NCI-H526 (cell line): ENCODE measurements around the gene FAM81B.
"Not testable (repeated sequence)": the region's sequence is repeated elsewhere in the genome, so short reads cannot be mapped to it uniquely, and the experiment has no call there.

ENCODE experiments used
- DNase-seq, 2 experiments: peaks; one replicate each; lab custom pipeline; 2025; lab: John Stamatoyannopoulos, UW

The FAM81B gene, protein sequence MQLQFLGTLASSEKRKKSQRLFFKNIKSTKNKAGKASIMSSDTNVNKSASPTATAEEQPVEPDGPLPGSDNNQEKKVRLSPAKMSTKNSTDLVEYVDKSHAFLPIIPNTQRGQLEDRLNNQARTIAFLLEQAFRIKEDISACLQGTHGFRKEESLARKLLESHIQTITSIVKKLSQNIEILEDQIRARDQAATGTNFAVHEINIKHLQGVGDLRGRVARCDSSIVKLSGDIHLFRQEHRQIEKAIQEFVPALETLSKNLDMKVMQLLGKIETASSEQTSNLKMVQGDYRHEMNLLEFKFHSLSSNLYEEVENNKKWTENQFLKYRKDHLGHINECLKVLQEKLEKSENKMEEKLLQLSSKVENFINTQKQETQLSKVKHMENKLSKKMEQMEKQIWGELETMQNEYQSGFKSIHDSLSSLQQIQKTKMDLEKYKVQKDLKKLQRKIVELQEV

DNA sequence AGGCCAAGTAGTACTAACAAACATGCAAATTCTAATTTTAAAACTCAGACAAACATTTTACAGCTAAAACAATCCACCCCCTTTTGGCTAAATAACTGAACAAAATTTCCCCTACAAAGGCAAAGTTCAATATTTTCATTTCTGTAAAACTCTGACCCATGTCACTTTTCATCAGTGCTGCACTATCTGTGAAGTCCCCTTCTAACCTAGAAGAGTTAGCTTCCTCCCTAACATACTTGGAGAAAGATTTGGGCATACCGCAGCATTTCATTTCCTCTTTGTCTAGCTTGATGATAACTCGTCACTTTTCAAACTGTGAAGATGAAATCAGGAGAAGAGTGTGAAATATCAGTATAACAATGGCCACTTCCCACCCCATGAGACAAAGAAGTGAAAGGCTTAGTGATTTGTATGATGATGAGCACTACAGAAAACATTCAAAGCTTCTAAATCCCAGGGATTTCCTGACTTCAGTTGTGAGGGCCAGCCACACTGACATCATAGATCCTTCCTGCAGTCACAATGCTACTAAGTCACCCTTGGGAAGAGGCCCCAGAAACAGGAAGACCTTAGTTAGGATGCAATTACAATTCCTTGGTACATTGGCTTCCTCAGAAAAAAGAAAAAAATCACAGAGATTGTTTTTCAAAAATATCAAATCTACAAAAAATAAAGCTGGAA lies at the start of gene FAM81B:
Gene FAM81B, plus strand, starts transcription at position 555 of the 681 bp plus-strand sequence. Its CDS starts 24 bp downstream, at position 579.
- DNase-seq = no peak

DNA sequence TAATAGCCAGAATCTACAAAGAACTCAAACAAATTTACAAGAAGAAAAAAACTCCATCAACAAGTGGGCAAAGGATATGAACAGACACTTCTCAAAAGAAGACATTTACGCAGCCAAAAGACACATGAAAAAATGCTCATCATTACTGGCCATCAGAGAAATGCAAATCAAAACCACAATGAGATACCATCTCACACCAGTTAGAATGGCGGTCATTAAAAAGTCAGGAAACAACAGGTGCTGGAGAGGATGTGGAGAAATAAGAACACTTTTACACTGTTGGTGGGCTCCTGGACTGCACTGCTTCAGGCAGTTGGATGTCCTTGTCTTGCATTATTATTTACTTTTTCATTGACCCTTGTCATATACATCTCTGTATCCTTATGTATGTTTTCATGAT lies 49.7 kb upstream of the FAM81B start:
- DNase-seq = not testable (repeated sequence)

DNA sequence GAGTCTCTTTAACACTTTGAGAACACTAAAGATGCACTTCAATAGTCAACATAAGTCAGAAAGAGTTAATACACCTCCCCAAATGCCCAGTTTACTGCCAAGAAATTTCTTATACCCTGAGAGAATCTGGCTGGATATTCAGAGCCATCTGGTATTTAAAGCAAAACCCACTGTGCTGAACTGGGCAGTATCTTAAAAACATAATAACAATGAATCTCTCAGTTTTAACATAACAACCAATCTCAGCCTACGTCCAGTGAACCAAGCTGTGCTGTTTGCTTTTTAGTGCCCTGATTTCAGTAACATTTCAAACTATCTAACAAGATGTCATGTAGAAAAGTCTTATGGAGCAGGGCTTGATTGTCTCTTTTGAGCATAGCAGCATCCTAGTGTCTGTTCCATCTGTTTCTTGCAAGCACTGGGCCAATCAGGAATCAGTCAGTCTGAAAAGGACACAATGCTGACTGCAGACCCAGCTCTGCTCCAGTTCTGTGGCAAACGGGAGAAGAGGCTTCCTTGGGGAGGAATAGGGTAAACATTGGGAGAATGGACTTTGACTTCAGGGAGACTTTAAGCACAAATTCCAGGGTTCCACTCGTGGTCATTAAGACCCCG lies 43.6 kb upstream of the FAM81B start:
- no peak for DNase-seq

DNA sequence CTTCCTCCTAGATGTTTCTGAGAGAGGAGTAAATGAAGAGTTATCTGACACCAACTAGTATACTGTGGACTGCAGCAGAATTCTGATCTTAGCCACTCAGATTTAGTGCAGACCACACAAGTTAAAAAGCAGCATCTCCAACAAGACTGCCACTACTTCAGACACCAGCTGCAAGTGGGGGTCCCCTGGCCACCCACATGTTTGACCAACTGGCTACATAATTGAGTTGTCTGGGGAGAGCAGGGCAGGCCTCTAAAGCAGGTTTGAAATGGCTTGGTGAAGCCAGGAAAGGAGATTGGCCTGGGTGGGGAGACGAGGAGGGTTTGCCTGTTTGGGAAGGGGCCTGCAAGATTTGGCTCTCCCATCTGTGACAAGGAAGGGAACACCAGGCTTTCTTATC lies 40.5 kb upstream of the FAM81B start:
- no peak for DNase-seq

DNA sequence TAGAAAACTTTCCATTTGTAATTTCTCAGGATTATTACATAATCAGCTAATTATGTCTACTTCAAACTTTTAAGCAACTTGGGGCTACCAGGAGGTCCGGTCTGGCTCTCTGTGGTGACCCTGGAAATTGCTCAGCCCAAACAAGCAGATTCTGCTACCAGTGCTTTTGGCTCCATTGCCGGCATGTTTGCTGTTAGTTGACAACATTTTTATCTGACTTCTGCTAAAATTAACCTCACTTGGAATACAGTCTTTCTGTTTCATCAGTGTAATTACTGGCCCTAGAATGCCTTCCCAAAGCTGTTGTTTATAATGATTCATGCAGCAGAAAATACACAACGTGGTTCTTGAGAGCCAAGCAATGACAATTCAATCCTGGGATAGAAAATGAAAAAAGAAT lies 38.5 kb upstream of the FAM81B start:
- no peak for DNase-seq

DNA sequence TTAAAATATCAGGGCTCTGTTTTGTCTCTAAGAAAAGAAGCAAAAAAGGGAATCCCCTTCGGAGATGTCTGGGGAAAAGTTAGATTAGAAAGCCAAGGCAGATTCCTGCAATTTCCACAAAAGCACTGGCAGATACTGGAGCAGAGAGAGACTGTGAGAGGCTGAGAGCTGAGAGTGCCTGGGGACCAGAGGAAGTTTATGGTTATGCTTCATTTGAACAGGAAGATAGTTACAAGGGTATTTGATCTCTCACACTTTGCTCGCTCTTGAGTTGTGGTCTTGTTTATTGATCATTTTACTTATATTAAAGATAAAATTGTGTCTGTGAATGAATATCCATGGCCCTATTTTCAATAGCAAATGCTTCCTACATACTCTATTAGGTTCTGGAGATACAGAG lies 32.8 kb upstream of the FAM81B start:
- DNase-seq = no peak

DNA sequence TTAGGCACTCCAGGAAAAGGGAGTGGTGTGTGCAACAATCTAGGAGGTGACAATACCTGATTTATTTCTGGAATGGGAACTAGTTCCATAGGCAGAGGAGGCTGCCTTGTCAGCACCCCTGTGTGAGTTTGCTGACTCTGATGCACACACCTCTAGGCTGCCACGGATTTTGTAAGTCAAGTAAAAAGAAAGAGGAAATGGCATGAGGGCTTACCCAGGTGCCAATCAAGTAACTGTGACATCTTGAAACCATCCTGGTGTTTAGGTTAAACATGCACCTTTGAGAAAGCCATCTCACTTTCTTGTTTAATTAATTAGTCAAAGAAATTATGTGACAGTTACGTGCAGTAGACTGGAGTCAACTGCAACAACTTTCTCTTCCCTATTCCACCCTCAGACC lies 32.3 kb upstream of the FAM81B start:
- no peak for DNase-seq

DNA sequence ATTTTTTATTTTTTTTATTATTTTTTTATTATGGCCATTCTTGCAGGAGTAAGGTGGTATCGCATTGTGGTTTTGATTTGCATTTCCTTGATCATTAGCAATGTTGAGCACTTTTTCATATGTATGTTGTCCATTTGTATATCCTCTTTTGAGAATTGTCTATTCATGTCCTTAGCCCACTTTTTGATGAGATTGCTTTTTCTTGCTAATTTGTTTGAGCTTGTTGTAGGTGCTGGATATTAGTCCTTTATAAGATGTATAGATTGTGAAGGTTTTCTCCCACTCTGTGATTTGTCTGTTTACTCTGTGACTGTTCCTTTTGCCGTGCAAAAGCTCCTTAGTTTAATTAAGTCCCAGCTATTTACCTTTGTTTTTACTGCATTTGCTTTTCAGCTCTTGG lies 30.5 kb upstream of the FAM81B start:
- not testable (repeated sequence) for DNase-seq

DNA sequence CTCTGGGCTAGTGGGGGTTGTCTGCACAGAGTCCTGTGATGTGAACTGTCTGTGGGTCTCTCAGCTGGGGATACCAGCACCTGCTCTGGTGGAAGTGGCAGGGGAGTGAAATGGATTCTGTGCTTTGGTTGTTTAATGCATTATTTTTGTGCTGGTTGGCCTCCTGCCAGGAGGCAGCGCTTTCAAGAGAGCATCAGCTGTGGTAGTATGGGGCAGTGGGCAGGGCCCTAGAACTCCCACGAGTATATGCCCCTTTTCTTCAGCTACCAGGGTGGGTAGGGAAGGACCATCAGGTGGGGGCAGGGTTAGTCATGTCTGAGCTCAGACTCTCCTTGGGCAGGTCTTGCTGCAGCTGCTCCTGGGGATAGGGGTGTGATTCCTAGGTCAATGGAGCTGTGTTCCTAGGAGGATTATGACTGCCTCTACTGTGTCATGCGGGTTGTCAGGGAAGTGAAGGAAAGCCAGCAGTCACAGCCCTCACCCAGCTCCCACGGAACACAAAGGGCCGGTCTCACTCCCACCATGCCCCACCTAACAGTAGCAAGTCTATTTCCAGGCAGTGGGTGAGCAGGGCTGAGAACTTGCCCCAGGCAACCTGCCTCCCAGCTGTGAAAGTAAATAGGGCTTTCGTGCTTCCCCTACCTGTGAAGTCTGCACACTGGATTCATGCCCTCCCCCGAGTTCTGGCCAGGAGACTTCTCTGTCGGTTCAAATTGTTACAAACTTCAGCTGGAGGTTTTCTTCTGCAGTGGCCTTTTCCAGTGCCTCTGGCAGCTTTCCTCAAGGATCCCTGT lies 25.7 kb upstream of the FAM81B start:
- no peak for DNase-seq

DNA sequence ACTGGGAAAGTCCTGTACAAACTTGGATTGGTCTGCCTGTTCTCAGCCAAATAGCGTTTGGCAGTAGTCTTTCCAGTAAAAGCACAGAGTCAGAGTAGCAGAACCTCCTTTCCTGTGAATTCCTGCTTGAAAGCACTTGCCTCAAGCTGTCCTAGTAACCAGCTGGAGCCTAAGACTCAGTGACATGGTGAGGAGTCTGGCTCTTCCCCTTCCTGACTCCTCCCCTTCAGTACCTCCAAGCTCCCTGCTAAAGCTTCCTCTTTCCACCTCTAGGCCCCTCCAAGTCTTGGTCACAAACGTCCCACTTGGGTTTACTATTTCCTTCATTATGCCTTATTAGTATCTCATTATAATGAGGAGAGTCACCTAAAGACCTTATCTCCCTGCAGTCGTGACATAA lies 21.4 kb upstream of the FAM81B start:
- DNase-seq = no peak

DNA sequence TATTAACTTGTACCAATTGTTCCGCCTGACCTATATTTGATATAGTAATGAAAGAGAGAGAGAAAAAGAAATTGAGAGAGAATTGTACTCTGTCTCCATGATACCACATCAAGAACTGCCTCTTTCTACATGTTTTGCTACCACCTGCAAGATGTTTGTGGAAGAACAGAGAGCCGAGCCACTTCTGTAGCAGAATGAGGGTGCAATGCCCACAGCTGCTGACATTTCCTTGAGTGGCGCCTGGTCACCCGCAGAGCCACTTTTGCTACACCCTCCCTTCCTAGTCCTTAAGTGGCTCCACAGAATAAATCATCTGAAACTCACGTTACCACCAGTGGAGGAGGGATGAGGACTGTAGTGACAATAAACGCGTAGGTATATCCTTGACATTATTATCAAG lies 17.1 kb upstream of the FAM81B start:
- DNase-seq = no peak

DNA sequence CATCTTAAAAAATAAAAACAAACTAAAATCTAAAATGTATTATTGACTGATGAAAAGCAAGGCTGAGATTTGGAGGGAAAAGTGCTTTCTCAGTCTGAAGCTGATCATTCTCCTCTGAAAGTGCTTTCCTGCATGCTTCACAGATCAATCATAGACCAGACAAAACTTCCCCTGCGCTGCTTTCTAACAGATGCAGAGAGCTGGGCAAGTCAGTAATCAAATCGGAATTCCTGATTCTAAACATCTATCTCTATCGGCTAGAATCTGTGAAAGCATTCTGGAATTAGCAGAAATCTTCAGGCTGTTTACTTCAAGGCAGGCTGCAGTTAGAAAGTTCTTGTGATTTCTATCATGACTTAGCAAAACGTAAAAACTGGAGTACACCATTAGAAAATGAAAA lies 15.6 kb upstream of the FAM81B start:
- no peak for DNase-seq

DNA sequence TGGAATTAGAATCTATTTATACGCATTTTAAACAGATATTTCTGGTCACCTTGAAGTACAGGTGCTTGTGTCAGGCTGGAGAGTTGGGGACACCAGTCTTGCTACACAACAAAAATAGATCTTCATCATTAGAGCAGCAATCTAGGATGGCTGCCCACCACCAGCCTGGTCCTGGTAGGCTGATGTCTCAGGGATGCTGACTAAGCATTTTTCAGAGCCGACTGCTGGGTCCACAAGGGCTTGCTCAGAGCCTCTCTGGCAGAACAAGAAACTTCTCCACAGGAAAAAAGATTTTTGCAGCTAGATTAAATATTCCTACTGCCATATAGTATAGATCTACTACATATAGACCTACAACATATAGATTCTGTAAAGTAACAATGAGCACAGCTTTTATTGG lies 12.0 kb upstream of the FAM81B start:
- DNase-seq = no peak

DNA sequence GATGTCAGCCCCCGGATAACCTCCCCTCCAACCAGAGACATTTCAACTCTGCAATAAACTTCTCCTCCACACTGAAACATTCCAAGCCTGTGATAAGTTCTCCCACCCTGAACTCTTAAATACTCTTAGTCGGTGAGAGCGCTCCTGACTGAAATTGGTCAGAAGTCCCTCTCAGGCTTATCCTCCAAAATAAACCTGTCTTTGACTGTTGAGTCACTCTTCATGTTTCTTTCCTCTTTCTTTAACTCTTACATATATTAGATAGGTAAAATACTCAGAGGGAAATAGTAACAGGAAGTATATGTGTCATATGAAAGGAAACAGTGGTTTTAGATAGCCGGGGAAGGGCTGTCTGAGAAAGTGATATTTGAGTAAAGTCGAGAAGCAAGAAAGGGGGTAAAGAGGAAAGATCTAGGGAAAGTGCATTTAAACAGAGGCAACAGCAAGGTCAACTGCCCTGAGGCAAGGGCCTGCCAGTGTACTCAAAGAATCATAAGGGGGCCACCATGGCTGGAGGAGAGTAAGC lies 11.0 kb upstream of the FAM81B start:
- no peak for DNase-seq

DNA sequence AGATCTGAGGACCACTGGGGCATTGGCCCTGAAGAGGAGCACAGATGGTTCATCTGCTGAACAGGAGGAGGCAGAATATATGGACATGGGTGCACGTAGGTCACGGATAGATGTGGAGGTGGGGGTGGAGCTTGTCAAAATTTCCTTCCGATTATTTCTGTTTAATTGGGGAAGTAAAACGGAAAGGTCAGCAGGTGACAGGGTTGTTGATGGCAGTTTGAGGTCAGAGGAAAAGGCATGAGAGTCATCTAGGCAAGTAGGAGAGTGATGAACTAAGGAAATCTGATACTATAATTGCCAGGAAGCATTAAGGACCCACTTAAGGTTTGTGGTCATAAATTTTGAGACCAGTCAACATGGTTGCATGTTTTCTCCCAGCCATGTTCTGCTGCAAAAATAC lies 8.4 kb upstream of the FAM81B start:
- no peak for DNase-seq

DNA sequence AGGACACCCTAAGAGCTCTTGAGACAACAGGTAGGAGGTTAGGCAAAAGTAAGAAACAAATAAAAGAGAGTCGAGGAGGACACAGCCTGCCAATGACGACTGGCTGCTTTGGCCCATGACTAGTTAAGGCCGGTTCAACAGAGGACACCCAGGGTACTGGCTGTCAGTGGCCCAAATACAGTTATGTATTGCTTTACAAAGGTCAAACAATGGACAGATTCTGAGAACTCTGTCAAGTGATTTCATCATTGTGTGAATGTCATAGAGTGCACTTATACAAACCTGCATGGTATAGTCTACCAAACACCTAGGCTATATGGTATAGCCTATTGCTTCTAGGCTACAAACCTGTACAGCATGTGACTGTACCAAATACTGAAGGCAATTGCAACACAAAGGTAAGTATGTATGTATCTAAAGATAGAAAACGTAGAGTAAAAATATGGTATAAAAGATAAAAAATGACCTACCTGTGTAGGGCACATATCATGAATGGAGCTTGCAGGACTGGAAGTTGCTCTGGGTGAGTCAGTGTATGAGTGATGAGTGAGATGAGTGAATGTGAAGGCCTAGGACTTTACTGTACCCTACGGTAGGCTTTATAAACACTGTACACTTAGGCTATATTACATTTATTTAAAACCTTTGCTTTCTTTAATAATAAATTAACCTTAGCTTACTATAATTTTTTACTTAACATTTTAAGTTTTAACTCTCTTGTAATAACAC lies 6.5 kb upstream of the FAM81B start:
- no peak for DNase-seq

DNA sequence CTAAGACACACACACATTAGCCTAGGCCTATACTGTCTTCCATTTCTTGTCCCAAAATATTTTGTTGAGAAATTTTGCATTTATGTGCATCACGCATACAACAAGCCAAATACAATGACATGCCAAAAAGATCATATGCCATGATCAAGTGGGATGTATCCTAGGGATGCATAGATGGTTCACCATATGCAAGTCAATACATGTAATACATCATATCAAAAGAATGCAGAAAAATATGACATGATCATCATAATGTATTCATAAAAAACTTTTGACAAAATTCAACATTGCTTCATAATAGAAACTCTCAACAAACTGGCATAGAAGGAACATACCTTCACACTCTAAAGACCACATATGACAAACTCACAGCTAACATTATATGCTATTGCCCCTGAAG lies 5.8 kb upstream of the FAM81B start:
- DNase-seq = no peak

DNA sequence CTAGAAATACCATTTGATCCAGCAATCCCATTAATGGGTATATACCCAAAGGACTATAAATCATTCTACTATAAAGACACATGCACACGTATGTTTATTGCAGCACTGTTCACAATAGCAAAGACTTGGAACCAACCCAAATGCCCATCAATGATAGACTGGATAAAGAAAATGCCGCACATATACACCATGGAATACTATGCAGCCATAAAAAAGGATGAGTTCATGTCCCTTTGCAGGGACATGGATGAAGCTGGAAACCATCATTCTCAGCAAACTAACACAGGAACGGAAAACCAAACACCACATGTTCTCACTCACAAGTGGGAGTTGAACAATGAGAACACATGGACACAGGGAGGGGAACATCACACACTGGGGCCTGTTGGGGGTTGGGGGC lies 799 bp downstream of the FAM81B start:
- DNase-seq = not testable (repeated sequence)

DNA sequence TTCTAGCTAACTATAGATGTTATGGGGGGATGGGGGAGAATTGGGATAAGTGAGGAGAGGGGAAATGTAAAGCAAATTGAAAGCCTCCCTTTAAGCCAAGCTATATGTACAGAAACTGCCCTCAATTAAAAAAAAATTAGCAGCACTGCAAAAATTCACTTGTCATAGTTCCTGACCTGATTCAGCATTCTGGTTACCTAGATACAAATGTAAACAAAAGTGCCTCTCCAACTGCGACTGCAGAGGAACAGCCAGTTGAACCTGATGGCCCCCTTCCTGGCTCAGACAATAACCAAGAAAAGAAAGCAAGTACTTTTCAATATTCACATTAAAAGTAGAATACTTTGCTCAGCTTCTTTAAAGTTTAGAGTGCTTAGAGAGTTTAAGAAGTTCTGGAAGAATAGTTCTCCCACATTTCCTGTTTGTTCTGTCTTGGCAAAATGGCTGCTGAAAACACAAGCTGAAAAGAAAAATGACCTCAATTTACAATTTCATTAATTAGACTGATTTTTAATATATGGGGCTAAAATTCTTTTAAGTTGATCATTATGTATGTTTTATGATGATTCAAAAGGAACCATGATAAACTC lies 1.5 kb downstream of the FAM81B start:
- no peak for DNase-seq

DNA sequence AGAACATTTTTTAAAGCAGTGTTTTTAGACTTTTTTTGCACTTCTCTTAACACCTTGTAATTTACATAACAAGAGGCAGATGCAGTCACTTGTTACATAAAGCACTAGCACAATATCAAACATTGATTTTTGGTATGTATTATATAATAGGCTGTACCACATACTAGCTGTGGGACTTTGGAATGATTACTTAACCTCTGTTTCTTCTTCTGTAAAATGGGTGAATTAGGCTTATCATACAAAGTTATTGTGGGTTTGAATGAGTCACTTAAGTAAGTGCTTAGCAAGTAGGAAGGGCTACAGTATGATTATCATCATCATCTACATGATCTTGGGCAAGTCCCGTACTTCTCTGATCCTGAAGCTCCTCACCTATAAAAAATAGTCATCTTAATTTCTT lies 2.1 kb downstream of the FAM81B start:
- DNase-seq = no peak

DNA sequence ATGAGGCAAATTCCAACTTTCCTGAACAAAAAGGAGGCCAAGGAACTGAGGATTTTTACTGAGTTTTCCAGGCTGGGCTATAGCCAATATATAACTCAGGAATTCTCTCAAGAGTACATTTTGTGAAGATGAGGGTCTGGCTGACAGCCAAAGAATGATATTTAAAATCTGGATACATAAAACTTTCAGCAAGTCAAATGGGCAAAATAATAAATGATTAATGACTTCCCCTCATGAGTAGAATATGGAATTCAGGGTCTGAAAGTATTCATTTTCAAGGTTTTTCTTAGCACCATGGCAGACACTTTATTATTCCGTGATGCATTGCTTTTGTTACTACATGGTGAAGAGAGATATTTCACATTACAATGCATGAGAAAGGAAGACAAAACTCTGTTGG lies 7.8 kb downstream of the FAM81B start:
- DNase-seq = no peak
